HEK293 (cell line): ENCODE data around the gene U2SURP.

Experiments
- OVOL3 ChIP-seq: fragments of 450-650 bp; formaldehyde crosslinking; IDR thresholded peaks from 2 replicates; pipeline ENCODE4 v1.5.1; 2016; ENCODE audit warnings: missing biosample characterization, missing genetic modification characterization
- ZNF629 ChIP-seq: fragments of 450-650 bp; formaldehyde crosslinking; IDR thresholded peaks from 2 replicates; pipeline ENCODE4 v1.5.1; 2017; ENCODE audit warnings: missing biosample characterization, missing genetic modification characterization

DNA sequence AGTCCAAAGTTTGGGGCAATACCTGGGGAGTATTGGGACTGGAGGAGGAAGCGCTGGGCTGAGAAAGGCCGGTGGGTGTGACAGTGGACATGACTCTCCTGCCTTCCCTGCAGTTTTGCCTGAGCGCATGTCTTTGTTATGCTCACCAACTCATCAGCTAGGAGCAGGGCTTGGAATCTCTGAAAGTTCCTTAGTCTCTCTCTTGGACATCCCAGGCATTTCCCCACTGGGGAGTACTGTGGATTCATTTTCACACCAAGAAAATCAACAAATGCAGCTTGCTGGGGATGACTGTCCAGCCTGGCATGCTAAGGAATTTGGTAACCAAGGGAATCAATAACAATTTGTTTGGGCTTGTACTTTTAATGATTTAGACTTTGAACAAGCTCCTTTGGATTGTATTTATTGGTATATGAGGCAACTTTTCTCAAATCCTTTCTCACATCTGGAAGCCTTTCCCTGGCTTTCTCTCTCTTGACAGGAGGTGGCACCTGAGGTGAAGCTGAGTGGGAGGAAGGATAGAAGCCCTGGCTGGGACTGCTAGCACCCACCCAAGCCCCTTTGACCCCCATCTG, 69.7 kb downstream of the U2SURP start:
- TF ChIP-seq ZNF629 (tag by site-specific recombination) (no peak), OVOL3 (tag by site-specific recombination) (no peak)
